ENCODE measurements around the gene ITPR2. TPM values are rescaled to one million over a fixed set of nuclear protein-coding genes. Genes with fewer than 3 reads are reported as not detected.

Gene ITPR2
- total RNA-seq, 6 experiments from 2014 or later, result 6.9 to 8.4 (median 7.6) TPM

DNA sequence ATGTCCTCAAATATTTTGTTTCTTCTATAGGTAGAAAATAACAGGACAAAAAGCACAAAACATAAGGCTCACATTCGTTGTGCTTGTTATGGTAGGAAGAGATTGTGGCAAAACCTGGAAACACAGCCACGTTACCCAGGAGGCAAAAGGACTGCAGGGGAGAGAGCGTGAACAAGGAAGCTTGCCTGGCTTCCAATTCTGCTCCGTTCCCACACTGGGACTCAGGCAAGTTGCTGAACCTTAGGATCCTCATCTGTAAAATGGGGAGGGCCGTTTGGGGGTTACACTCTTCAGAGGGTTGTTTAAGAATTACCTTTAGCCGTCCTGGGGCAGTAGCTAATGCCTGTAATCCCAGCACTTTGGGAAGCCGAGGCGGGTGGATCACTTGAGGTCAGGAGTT lies 432.4 kb downstream of the ITPR2 start:
- no peak for DNase-seq
- Mint-ChIP-seq H3K4me3 (no peak overlapping the region), H3K27me3 (ENCODE audit: insufficient read depth) (no peaks in the 10 kb centered on the region), H3K36me3 (ENCODE audit: low read depth) (no peaks in the 10 kb centered on the region), H3K27ac (no peak overlapping the region), H3K9me3 (no peaks in the 10 kb centered on the region), H3K4me1 (ENCODE audit: low read depth) (no peaks in the 10 kb centered on the region)
- no peak for TF ChIP-seq CTCF (IDR thresholded peaks at IDR 0.05)

DNA sequence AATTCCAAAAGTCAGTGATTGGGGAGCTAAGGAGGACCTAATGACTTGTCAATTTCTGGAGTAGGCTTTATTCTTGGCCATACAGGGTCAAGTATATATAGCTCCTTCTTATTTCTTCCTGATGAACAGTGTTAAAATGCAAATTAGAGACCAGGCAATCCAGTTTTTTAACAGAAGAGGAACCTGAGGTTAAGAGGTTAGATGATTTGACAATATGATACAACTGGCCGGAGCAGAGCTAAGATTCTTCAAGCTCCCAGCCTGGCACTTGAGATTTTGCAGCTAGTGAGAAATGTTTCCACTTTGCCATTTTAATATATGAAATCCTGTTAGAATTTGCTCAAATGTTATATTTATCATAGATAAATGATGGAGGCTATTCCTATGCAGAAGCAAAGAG lies 433.6 kb downstream of the ITPR2 start:
- Mint-ChIP-seq H3K36me3 (ENCODE audit: low read depth) (no peaks in the 10 kb centered on the region), H3K4me3 (no peak overlapping the region), H3K27me3 (ENCODE audit: insufficient read depth) (no peaks in the 10 kb centered on the region), H3K27ac (no peak overlapping the region), H3K4me1 (ENCODE audit: low read depth) (no peaks in the 10 kb centered on the region), H3K9me3 (no peaks in the 10 kb centered on the region)
- no peak for TF ChIP-seq CTCF (IDR thresholded peaks at IDR 0.05)
- DNase-seq, result no peak

- no peak for DNase-seq
- no peaks in the 10 kb centered on the region for H3K4me1 Mint-ChIP-seq (ENCODE audit: low read depth)
- no peaks in the 10 kb centered on the region; the same call in 1 of the 2 replicates for H3K27me3 Mint-ChIP-seq (ENCODE audit: insufficient read depth)
- no peak overlapping the region for H3K27ac Mint-ChIP-seq
- no peak for TF ChIP-seq CTCF (IDR thresholded peaks at IDR 0.05)
- H3K36me3 Mint-ChIP-seq (ENCODE audit: low read depth), result no peaks in the 10 kb centered on the region; the same call in 1 of the 2 replicates
- no peak overlapping the region for H3K4me3 Mint-ChIP-seq
- no peaks in the 10 kb centered on the region for H3K9me3 Mint-ChIP-seq
Measured at GRCh38 chr12:26396402-26396801, 436.6 kb downstream of the ITPR2 start.

GRCh38 chr12:26389343-26389742 lies 443.7 kb downstream of the ITPR2 start:
- no peaks in the 10 kb centered on the region; the same call in 1 of the 2 replicates for H3K27me3 Mint-ChIP-seq (ENCODE audit: insufficient read depth)
- no peak for TF ChIP-seq CTCF (IDR thresholded peaks at IDR 0.05)
- H3K4me3 Mint-ChIP-seq, result no peak overlapping the region
- H3K9me3 Mint-ChIP-seq, result no peaks in the 10 kb centered on the region
- no peaks in the 10 kb centered on the region for H3K4me1 Mint-ChIP-seq (ENCODE audit: low read depth)
- H3K36me3 Mint-ChIP-seq (ENCODE audit: low read depth), result no peaks in the 10 kb centered on the region; the same call in 1 of the 2 replicates
- no peak for DNase-seq
- H3K27ac Mint-ChIP-seq, result no peak overlapping the region

GRCh38 chr12:26384536-26384935 lies 448.5 kb downstream of the ITPR2 start:
- no peak for TF ChIP-seq CTCF (IDR thresholded peaks at IDR 0.05)
- Mint-ChIP-seq H3K9me3 (no peaks in the 10 kb centered on the region), H3K4me1 (ENCODE audit: low read depth) (no peaks in the 10 kb centered on the region), H3K27me3 (ENCODE audit: insufficient read depth) (no peaks in the 10 kb centered on the region), H3K36me3 (ENCODE audit: low read depth) (peaks cover 5% of the 10 kb centered on the region; the same call in 1 of the 2 replicates), H3K27ac (no peak overlapping the region), H3K4me3 (no peak overlapping the region)
- DNase-seq, result no peak

DNA sequence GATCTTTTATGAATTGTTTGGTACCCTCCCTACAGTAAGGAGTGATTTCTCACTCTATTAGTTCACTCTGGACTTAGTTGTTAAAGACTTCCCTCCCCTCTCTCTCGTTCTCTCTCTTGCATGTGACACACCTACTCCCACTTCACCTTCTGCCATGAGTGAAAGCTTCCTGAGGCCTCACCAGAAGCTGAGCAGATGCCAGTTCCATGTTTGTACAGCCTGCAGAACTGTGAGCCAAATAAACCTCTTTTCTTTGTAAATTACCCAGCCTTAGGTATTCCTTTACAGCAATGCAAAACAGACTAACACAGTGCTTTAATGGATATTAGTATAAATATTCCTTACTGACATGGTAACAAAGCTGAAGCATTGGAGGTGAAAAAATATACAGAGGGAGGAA lies 450.0 kb downstream of the ITPR2 start:
- Mint-ChIP-seq H3K9me3 (no peaks in the 10 kb centered on the region), H3K27ac (no peak overlapping the region), H3K4me1 (ENCODE audit: low read depth) (no peaks in the 10 kb centered on the region), H3K4me3 (no peak overlapping the region), H3K27me3 (ENCODE audit: insufficient read depth) (no peaks in the 10 kb centered on the region), H3K36me3 (ENCODE audit: low read depth) (peaks cover 5% of the 10 kb centered on the region; the same call in 1 of the 2 replicates)
- DNase-seq, result no peak
- TF ChIP-seq CTCF (IDR thresholded peaks at IDR 0.05), result no peak

Data from HFFc6 (cell line).